Measurements from ENCODE around the gene NKX6-1. TPM values are rescaled to one million over a fixed set of nuclear protein-coding genes. Genes with fewer than 3 reads are reported as not detected.
A peak's percentile ranks its signal among the peaks of the same experiment; 100 is the strongest.

NKX6-1 gene
- total RNA-seq (2022) (0.14 TPM in 1 of 2 replicates, not detected in the other), Bru-seq, nascent RNA (percentile 10 among the genes with signal in this experiment), BruChase-seq, experiment 1, labeled RNA remaining after a 2-hour chase (percentile 15 among the genes with signal in this experiment), BruChase-seq, experiment 2, labeled RNA remaining after a 6-hour chase (not detected)
- long read RNA-seq: 0 reads

GRCh38 chr4:84498935-84499623 lies at the start of gene NKX6-1:
Gene NKX6-1 (minus strand): TSS chr4:84499292. CDS start chr4:84498228, 1,064 bp downstream.
- CTCF ChIA-PET: interaction anchor here (0.6 to 0.7 kb wide), 3 partner anchors 10 to 134 kb away, joined by 3 to 8 read pairs (median 7); no protein-coding TSS in a partner anchor
- Histone ChIP-seq H3K27me3 (replicated peaks; ENCODE audit: control insufficient read depth, insufficient read depth, low read length) (no peaks in the 10 kb centered on the region; the same call in 1 of the 2 replicates), H3K9me3 (no peaks in the 10 kb centered on the region), H3K36me3 (ENCODE audit: control insufficient read depth, insufficient read depth, low read length) (no peaks in the 10 kb centered on the region), H3K4me1 (no peaks in the 10 kb centered on the region), H3K4me3 (ENCODE audit: low read depth, low read length) (peak within 1 kb of the TSS; percentile 34)
- peak within 1 kb of the TSS; percentile 79 for H3K4me3 Mint-ChIP-seq (ENCODE audit: unreplicated experiment)
- no peak for TF ChIP-seq CTCF (IDR thresholded peaks at IDR 0.05; ENCODE audit: insufficient read depth in 1 of 2, low read depth in 1 of 2, low read length in 1 of 2, severe bottlenecking in 1 of 2, unreplicated experiment in 1 of 2)
- H3K9me3 Mint-ChIP-seq (ENCODE audit: unreplicated experiment): no peaks in the 10 kb centered on the region
- peak; percentile 83 to 88 for DNase-seq
- peaks cover 10% of the 10 kb centered on the region for H3K27me3 Mint-ChIP-seq (ENCODE audit: insufficient read depth, unreplicated experiment)
- POLR2A ChIA-PET: no interaction called here
- intact Hi-C loops (cut with micrococcal nuclease; ENCODE audit: unreplicated experiment): no loop called here
- peaks cover 6% of the 10 kb centered on the region for H3K4me1 Mint-ChIP-seq (ENCODE audit: low read depth, unreplicated experiment)
- no TSS peak for BruUV-seq (replicated peaks)
- no peak within 1 kb of the TSS for H3K27ac Mint-ChIP-seq (ENCODE audit: unreplicated experiment)
- H3K36me3 Mint-ChIP-seq (ENCODE audit: insufficient read depth, unreplicated experiment): no peaks in the 10 kb centered on the region

GRCh38 chr4:84547211-84547610 lies 48.1 kb upstream of the NKX6-1 start:
- no peak for TF ChIP-seq CTCF (IDR thresholded peaks at IDR 0.05; ENCODE audit: insufficient read depth in 1 of 2, low read depth in 1 of 2, low read length in 1 of 2, severe bottlenecking in 1 of 2, unreplicated experiment in 1 of 2)
- Mint-ChIP-seq H3K27ac (ENCODE audit: unreplicated experiment) (no peak overlapping the region), H3K27me3 (ENCODE audit: insufficient read depth, unreplicated experiment) (peaks cover 8% of the 10 kb centered on the region), H3K9me3 (ENCODE audit: unreplicated experiment) (no peaks in the 10 kb centered on the region), H3K4me3 (ENCODE audit: unreplicated experiment) (no peak overlapping the region), H3K36me3 (ENCODE audit: insufficient read depth, unreplicated experiment) (no peaks in the 10 kb centered on the region), H3K4me1 (ENCODE audit: low read depth, unreplicated experiment) (no peaks in the 10 kb centered on the region)
- DNase-seq: no peak
- Histone ChIP-seq H3K36me3 (ENCODE audit: control insufficient read depth, insufficient read depth, low read length) (no peaks in the 10 kb centered on the region), H3K4me3 (ENCODE audit: low read depth, low read length) (no peak overlapping the region), H3K27me3 (replicated peaks; ENCODE audit: control insufficient read depth, insufficient read depth, low read length) (no peaks in the 10 kb centered on the region), H3K9me3 (no peaks in the 10 kb centered on the region), H3K4me1 (no peaks in the 10 kb centered on the region)
- ChIA-PET CTCF (no interaction called here), POLR2A (no interaction called here)
- no TSS peak for BruUV-seq (replicated peaks)
- intact Hi-C loops (cut with micrococcal nuclease; ENCODE audit: unreplicated experiment): no loop called here

- POLR2A ChIA-PET: no interaction called here
- intact Hi-C loops (cut with micrococcal nuclease; ENCODE audit: unreplicated experiment): no loop called here
Observed at GRCh38 chr4:84545093-84545492, 46.0 kb upstream of the NKX6-1 start.

More at GRCh38 chr4:84545093-84545492, 46.0 kb upstream of the NKX6-1 start:
- BruUV-seq (replicated peaks): no TSS peak
- Mint-ChIP-seq H3K36me3 (ENCODE audit: insufficient read depth, unreplicated experiment) (no peaks in the 10 kb centered on the region), H3K4me1 (ENCODE audit: low read depth, unreplicated experiment) (no peaks in the 10 kb centered on the region), H3K27ac (ENCODE audit: unreplicated experiment) (no peak overlapping the region), H3K9me3 (ENCODE audit: unreplicated experiment) (no peaks in the 10 kb centered on the region), H3K4me3 (ENCODE audit: unreplicated experiment) (no peak overlapping the region), H3K27me3 (ENCODE audit: insufficient read depth, unreplicated experiment) (peaks cover 8% of the 10 kb centered on the region)
- no peaks in the 10 kb centered on the region for H3K27me3 ChIP-seq (replicated peaks; ENCODE audit: control insufficient read depth, insufficient read depth, low read length)
- no peak for TF ChIP-seq CTCF (IDR thresholded peaks at IDR 0.05; ENCODE audit: insufficient read depth in 1 of 2, low read depth in 1 of 2, low read length in 1 of 2, severe bottlenecking in 1 of 2, unreplicated experiment in 1 of 2)
- H3K4me1 ChIP-seq: no peaks in the 10 kb centered on the region
- H3K9me3 ChIP-seq: no peaks in the 10 kb centered on the region
- H3K36me3 ChIP-seq (ENCODE audit: control insufficient read depth, insufficient read depth, low read length): no peaks in the 10 kb centered on the region
- CTCF ChIA-PET: no interaction called here
- no peak overlapping the region for H3K4me3 ChIP-seq (ENCODE audit: low read depth, low read length)
- DNase-seq: no peak
